Measurements from ENCODE around the gene PLIN5.

PLIN5 gene

GRCh38 chr19:4534836-4535658 is at the start of gene PLIN5:
PLIN5 (minus strand) TSS chr19:4535224; CDS start chr19:4534074, 1,150 bp downstream.
- DNase-seq (ENCODE audit: low read depth, low spot score): peak; percentile 18

GRCh38 chr19:4583961-4584669 is 49.1 kb upstream of the PLIN5 start:
- DNase-seq (ENCODE audit: low read depth, low spot score): no peak

DNA sequence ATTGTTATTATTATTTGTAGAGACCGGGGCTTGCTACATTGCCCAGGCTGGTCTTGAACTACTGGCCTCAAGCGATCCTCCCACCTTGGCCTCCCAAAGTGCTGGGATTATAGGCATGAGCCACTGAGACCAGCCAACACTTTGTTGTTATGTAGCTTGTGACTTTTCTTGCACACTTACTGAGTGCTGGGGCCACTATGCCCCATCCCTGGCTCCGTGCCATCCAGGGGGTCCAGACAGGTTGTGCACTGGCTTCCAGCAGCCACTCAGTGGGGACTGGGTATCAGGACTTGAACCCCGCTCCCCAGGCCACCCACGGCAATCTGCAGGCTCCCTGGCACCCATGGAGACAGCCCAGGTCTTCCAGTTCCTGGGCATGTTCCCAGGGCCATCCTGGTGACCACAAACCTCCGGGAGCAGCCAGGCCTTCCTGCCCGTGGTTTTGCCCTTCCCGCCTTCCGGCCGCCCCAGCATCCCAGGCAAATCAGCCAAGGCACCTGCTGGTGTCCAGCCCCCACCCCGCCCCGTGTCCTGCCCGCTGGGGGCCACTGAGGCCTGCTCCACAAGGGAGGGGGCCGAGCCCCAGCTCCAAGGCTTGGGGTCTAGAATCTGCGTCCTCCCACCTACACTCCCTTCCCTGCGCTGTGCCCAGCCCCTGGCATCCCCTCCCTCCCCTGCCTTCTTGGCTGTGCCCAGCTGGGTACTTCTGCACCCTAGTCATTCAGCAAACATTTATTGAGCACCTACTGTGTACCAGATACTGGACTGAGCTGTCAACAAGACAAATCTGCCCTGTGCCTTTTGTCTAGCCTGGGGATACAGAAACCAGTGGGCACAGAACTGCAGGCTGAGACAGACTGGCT is 48.2 kb upstream of the PLIN5 start:
- no peak for DNase-seq (ENCODE audit: low read depth, low spot score)

- DNase-seq (ENCODE audit: low read depth, low spot score): no peak
These were observed 46.9 kb upstream of the PLIN5 start for GRCh38 chr19:4581666-4582553.

DNA sequence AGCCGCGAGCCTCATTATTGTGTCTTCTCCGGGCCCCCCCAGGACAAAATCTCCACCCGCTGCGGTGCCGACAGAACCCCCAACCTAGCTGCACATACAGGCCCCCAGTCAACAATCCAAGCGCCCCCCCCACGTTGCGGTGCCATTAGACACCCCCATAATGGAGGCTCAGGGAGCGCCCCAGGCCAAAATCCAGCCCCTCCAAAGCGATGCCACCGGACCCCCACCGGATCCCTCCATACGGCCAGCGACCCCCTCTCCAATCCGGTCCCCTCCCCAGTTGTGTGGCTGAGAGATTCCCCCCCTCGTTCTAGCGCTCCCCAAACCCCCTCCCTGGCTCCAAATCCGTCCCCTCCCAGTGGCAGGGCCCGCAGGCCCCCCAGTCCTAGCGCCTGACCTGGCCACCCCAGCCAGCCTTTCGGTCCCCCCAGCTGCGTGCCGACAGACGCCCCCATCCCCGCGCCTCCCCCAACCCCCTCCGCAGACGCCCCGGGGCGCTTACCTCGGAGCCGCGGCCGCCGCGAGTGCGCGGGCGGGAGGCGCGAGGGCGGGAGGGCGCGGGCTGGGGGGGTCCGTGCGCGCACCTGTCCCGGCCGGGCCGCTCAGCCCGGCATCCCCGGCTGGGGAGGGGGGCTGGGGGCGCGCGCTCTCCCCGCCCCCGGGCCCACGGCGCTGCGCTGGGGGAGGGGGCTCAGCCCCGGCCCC is 46.1 kb upstream of the PLIN5 start:
- DNase-seq (ENCODE audit: low read depth, low spot score): no peak

- no peak for DNase-seq (ENCODE audit: low read depth, low spot score)
These were observed 45.2 kb upstream of the PLIN5 start for GRCh38 chr19:4580021-4580901.

- DNase-seq (ENCODE audit: low read depth, low spot score): no peak
These were observed 44.4 kb upstream of the PLIN5 start for GRCh38 chr19:4579389-4579788.

GRCh38 chr19:4578552-4579248 is 43.7 kb upstream of the PLIN5 start:
- no peak for DNase-seq (ENCODE audit: low read depth, low spot score)

DNA sequence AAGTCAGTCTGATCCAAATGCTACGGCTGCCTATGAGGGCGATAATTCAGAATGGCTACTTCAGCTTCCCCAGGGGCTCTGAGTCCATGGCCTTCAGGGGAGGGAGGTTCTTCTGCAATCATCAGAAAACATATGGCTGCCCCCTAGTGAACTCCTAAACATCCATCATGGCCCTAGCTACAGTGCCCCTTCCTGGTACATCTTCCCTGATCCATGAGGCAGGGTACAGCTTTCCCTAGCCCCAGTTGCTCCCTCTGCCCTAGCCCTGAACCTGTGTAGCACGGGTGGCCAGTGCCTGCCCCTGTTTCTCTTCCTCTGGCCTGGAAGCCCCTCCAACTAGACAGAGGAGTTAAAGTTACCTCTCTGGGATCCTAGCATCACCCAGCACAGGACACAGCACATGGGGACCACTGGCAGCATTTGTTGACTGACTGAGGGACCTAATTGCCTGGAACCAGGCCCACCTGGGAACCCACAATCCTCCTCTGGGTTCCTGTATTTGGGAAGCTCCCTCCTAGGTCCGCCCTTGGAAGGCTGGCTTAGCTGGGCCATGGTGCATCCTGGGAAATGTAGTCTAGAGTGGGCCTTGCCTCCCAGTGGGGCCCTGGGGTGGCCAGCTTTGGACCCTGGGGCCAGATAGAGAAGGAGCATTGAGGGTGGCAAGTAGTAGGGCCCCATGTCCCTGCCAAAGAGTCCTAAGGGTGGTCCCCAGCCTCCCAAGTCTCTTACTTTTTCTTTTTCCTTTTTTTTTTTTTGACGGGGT is 42.2 kb upstream of the PLIN5 start:
- no peak for DNase-seq (ENCODE audit: low read depth, low spot score)

- DNase-seq (ENCODE audit: low read depth, low spot score): peak; percentile 31
These were observed 41.3 kb upstream of the PLIN5 start for GRCh38 chr19:4576016-4576933.

DNA sequence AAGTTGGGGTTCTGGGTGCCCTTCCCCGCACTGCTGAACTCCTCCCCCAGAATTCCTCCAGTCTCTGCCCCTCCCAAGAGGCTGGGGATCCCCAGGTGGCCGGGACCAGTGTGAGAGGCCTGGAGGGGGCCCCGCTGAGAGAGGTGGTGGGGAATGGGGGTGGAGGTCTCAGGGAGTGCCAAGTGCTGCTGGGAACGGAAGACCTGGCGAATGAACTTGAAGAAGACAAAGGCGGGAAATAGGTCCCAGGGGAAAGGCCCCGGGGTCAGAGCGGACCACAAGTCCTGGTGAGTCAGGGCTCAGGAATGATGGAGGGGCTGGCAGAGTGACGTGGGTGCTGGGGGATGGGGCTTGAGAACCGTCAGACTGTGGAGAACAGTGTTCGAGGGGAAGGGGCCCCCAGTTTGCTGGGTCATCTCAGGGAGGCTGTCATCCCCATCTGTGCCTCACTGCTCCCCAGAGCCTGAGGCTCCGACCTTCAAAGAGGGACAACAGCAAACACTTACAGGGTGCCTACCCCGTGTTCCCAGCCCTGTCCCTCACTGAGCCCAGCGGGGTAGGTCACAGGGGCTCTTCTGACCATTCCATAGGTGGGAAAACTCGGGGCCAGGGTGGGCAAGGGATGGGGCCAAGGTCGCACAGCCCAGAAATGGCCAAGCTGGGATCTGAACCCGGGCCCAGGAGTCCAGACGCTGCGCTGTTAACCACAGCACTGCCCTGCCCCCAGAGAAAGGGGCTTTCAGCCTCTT is 40.4 kb upstream of the PLIN5 start:
- DNase-seq (ENCODE audit: low read depth, low spot score): no peak

DNA sequence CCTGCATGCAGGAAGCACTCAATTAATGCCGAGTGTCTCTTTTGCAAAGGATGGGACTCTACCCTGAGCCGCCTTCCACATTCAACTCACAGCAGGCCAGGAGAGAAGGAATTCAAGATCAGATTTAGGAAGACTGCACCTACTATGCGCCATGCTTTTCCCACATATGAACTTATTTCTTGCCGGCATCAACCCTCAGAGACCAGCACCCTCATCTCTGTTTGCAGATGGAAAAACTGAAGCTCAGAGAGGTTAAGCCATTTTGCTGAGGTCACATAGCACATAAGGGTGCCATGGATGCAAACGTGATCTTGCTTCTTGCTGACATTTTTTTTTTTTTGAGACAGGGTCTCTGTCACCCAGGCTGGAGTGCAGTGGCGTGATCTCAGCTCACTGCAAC is 38.7 kb upstream of the PLIN5 start:
- DNase-seq (ENCODE audit: low read depth, low spot score): no peak

GRCh38 chr19:4571305-4571917 is 36.4 kb upstream of the PLIN5 start:
- DNase-seq (ENCODE audit: low read depth, low spot score): no peak

DNA sequence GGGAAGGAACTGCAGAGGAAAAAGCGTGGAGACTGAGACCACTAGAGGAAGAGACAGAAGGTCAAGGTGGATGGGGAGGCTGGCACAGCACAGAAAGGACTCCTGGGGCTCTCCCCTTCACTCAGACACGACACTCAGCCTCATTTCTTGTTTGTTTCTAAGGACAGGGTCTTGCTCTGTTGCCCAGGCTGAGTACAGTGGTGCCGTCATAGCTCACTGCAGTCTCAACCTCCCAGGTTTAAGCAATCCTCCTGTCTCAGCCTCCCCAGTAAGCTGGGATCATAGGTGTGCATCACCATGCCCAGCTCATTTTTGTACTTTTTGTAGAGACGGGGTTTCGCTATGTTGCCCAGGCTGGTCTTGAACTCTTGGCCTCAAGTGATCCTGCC is 35.9 kb upstream of the PLIN5 start:
- DNase-seq (ENCODE audit: low read depth, low spot score): no peak

GRCh38 chr19:4570402-4570801 is 35.4 kb upstream of the PLIN5 start:
- no peak for DNase-seq (ENCODE audit: low read depth, low spot score)

DNA sequence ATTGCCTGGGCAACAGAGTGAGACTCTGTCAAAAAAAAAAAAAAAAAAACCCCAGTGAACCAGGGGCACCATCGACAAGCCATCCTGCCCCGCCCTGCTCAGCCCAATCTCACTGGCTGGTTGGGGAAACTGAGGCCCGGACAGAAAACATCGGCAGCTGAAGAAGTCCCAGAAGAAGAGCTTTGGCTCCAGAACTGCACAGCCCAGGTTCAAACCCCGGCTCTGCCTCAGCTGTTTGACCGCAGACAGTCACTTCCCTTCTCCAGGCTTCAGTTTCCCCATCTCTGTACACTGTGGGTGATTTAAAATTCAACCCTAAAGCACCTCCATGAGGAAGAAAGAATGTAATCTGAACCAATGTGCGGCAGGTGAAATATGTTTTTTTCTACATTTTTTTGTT is 33.9 kb upstream of the PLIN5 start:
- no peak for DNase-seq (ENCODE audit: low read depth, low spot score)

Data from activated naive CD8-positive, alpha-beta T cell treated with anti-CD3 and anti-CD28 coated beads, Interleukin-2, amount 50 U/mL, for 16 hours (primary cell).